ENCODE results near the gene KRTAP1-1. TPM values are rescaled to one million over a fixed set of nuclear protein-coding genes. Genes with fewer than 3 reads are reported as not detected.
"Not testable (repeated sequence)": the region's sequence is repeated elsewhere in the genome, so short reads cannot be mapped to it uniquely, and the experiment has no call there.

The KRTAP1-1 gene
- total and polyA plus RNA-seq, 4 donors: not detected

DNA sequence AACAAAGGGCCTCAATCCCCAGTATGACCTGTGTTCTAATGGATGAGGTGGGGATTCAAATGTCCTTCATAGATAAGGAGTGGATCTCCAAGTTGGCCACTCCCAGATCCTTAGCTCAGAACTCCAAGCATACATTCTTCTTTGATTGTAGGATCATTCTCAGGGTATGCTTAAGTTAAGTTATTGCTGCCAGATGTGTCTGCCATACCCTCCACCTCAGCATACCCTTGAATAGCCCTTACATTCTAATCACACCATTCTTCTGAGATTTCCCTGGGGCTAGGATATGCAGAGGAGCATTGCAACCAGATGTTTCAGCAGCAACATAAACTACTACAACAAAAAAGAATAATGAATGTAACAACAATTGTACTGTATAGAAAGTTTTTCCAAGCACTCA lies 26.0 kb upstream of the KRTAP1-1 start:
- no peaks in the 10 kb centered on the region for H3K36me3 ChIP-seq (ENCODE audit: control insufficient read depth, insufficient read depth, low read length)
- H3K27me3 ChIP-seq (ENCODE audit: control insufficient read depth, insufficient read depth, low read length): no peaks in the 10 kb centered on the region
- H3K4me3 ChIP-seq (ENCODE audit: low read depth, low read length): no peak overlapping the region
- no peaks in the 10 kb centered on the region for H3K9me3 ChIP-seq (ENCODE audit: control insufficient read depth, insufficient read depth, low read length)
- H3K27ac ChIP-seq (ENCODE audit: low read depth, low read length): no peak overlapping the region
- DNase-seq (ENCODE audit: low read depth in 4 of 6, low spot score in 6 of 6): no peak
- H3K4me1 ChIP-seq (ENCODE audit: control insufficient read depth, insufficient read depth, low read length): no peaks in the 10 kb centered on the region

GRCh38 chr17:41065829-41066624 lies 24.8 kb upstream of the KRTAP1-1 start, which contains the start of gene KRTAP2-4:
TSS of gene KRTAP2-4 (minus strand) at chr17:41065879. CDS start at chr17:41065845, 34 bp downstream.
- no peak within 1 kb of the TSS for H3K4me3 ChIP-seq (ENCODE audit: low read depth, low read length)
- DNase-seq (ENCODE audit: low read depth in 4 of 6, low spot score in 6 of 6): no peak
- H3K27me3 ChIP-seq (ENCODE audit: control insufficient read depth, insufficient read depth, low read length): no peaks in the 10 kb centered on the region
- H3K9me3 ChIP-seq (ENCODE audit: control insufficient read depth, insufficient read depth, low read length): no peaks in the 10 kb centered on the region
- H3K27ac ChIP-seq (ENCODE audit: low read depth, low read length): no peak within 1 kb of the TSS
- H3K36me3 ChIP-seq (ENCODE audit: control insufficient read depth, insufficient read depth, low read length): no peaks in the 10 kb centered on the region
- no peaks in the 10 kb centered on the region for H3K4me1 ChIP-seq (ENCODE audit: control insufficient read depth, insufficient read depth, low read length)
- 83% methylated on average over 1 of the region's 6 CpGs for WGBS (ENCODE audit: insufficient coverage)

GRCh38 chr17:41065016-41065689 lies 23.9 kb upstream of the KRTAP1-1 start:
- H3K36me3 ChIP-seq (ENCODE audit: control insufficient read depth, insufficient read depth, low read length); H3K4me3 ChIP-seq (ENCODE audit: low read depth, low read length); H3K27ac ChIP-seq (ENCODE audit: low read depth, low read length); H3K4me1 ChIP-seq (ENCODE audit: control insufficient read depth, insufficient read depth, low read length); H3K9me3 ChIP-seq (ENCODE audit: control insufficient read depth, insufficient read depth, low read length); DNase-seq (ENCODE audit: low read depth in 4 of 6, low spot score in 6 of 6); H3K27me3 ChIP-seq (ENCODE audit: control insufficient read depth, insufficient read depth, low read length): not testable (repeated sequence)
- WGBS (ENCODE audit: insufficient coverage): 94% methylated on average over 2 of the region's 16 CpGs

- DNase-seq (ENCODE audit: low read depth in 4 of 6, low spot score in 6 of 6): no peak
- Histone ChIP-seq H3K36me3 (ENCODE audit: control insufficient read depth, insufficient read depth, low read length) (no peaks in the 10 kb centered on the region), H3K9me3 (ENCODE audit: control insufficient read depth, insufficient read depth, low read length) (no peaks in the 10 kb centered on the region), H3K27me3 (ENCODE audit: control insufficient read depth, insufficient read depth, low read length) (no peaks in the 10 kb centered on the region), H3K4me3 (ENCODE audit: low read depth, low read length) (no peak overlapping the region), H3K27ac (ENCODE audit: low read depth, low read length) (no peak overlapping the region), H3K4me1 (ENCODE audit: control insufficient read depth, insufficient read depth, low read length) (no peaks in the 10 kb centered on the region)
- no CpG with 5 or more reads among the region's 1 CpG for WGBS (ENCODE audit: insufficient coverage)
Measured at GRCh38 chr17:41064301-41064700, 23.1 kb upstream of the KRTAP1-1 start.

GRCh38 chr17:41063449-41063848 lies 22.2 kb upstream of the KRTAP1-1 start:
- Histone ChIP-seq H3K36me3 (ENCODE audit: control insufficient read depth, insufficient read depth, low read length) (no peaks in the 10 kb centered on the region), H3K4me1 (ENCODE audit: control insufficient read depth, insufficient read depth, low read length) (no peaks in the 10 kb centered on the region), H3K27ac (ENCODE audit: low read depth, low read length) (no peak overlapping the region), H3K27me3 (ENCODE audit: control insufficient read depth, insufficient read depth, low read length) (no peaks in the 10 kb centered on the region), H3K4me3 (ENCODE audit: low read depth, low read length) (no peak overlapping the region), H3K9me3 (ENCODE audit: control insufficient read depth, insufficient read depth, low read length) (no peaks in the 10 kb centered on the region)
- WGBS (ENCODE audit: insufficient coverage): no CpG with 5 or more reads among the region's 4 CpGs
- DNase-seq (ENCODE audit: low read depth in 4 of 6, low spot score in 6 of 6): no peak

DNA sequence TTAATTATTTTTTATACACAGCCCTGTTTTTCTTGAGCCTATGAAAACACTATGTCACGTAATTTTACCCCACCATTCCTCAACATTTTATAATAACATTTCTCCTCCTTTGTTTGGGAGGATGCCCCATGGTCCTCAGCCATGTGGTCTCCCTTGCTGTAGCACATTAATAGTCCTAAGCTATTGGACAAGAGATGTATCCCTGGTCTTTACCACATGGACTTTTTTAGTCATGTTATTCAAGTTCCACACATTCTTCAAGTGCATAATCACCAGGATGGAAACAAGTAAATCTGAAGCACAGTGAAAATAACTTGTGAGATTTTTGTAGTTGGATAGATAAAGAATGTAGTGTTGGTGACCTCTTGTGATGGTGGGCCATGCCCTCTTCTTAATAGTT lies 20.7 kb upstream of the KRTAP1-1 start:
- Histone ChIP-seq H3K27me3 (ENCODE audit: control insufficient read depth, insufficient read depth, low read length) (no peaks in the 10 kb centered on the region), H3K4me3 (ENCODE audit: low read depth, low read length) (no peak overlapping the region), H3K36me3 (ENCODE audit: control insufficient read depth, insufficient read depth, low read length) (no peaks in the 10 kb centered on the region), H3K9me3 (ENCODE audit: control insufficient read depth, insufficient read depth, low read length) (no peaks in the 10 kb centered on the region), H3K27ac (ENCODE audit: low read depth, low read length) (no peak overlapping the region), H3K4me1 (ENCODE audit: control insufficient read depth, insufficient read depth, low read length) (no peaks in the 10 kb centered on the region)
- WGBS (ENCODE audit: insufficient coverage): 60% methylated on average over 1 of the region's 1 CpG
- no peak for DNase-seq (ENCODE audit: low read depth in 4 of 6, low spot score in 6 of 6)

GRCh38 chr17:41060052-41060604 lies 18.9 kb upstream of the KRTAP1-1 start, which contains the start of gene KRTAP2-3:
TSS of gene KRTAP2-3 (minus strand) at chr17:41060114. CDS start at chr17:41060050, 64 bp downstream.
- no peaks in the 10 kb centered on the region for H3K4me1 ChIP-seq (ENCODE audit: control insufficient read depth, insufficient read depth, low read length)
- no peaks in the 10 kb centered on the region for H3K9me3 ChIP-seq (ENCODE audit: control insufficient read depth, insufficient read depth, low read length)
- DNase-seq (ENCODE audit: low read depth in 4 of 6, low spot score in 6 of 6): no peak
- 80% methylated on average over 4 of the region's 6 CpGs for WGBS (ENCODE audit: insufficient coverage)
- no peak within 1 kb of the TSS for H3K27ac ChIP-seq (ENCODE audit: low read depth, low read length)
- H3K4me3 ChIP-seq (ENCODE audit: low read depth, low read length): no peak within 1 kb of the TSS
- H3K27me3 ChIP-seq (ENCODE audit: control insufficient read depth, insufficient read depth, low read length): no peaks in the 10 kb centered on the region
- no peaks in the 10 kb centered on the region for H3K36me3 ChIP-seq (ENCODE audit: control insufficient read depth, insufficient read depth, low read length)

- WGBS (ENCODE audit: insufficient coverage): 42% methylated on average over 6 of the region's 31 CpGs
- not testable (repeated sequence) for H3K4me1 ChIP-seq (ENCODE audit: control insufficient read depth, insufficient read depth, low read length); H3K4me3 ChIP-seq (ENCODE audit: low read depth, low read length); H3K36me3 ChIP-seq (ENCODE audit: control insufficient read depth, insufficient read depth, low read length); DNase-seq (ENCODE audit: low read depth in 4 of 6, low spot score in 6 of 6); H3K27me3 ChIP-seq (ENCODE audit: control insufficient read depth, insufficient read depth, low read length); H3K27ac ChIP-seq (ENCODE audit: low read depth, low read length); H3K9me3 ChIP-seq (ENCODE audit: control insufficient read depth, insufficient read depth, low read length)
Measured at GRCh38 chr17:41059276-41060051, 18.2 kb upstream of the KRTAP1-1 start.

DNA sequence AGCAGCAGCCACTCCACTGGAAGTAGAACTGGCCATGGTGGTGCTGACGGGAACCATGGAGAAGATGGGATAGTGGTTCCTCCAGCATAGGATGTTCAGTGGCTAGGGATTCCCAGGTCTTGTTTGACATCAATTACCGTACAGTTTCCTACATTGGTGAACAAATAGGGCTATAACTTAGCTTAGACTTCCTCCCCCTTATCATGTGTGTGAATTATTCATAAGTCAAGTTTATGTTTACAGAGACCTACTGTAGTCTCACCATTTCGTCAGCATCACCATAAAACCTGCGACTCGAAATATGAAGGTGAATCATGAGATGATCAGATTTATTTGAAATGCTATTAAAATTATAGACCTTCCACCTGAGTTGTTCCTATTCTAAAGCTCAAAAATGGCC lies 17.5 kb upstream of the KRTAP1-1 start:
- no CpG with 5 or more reads among the region's 5 CpGs for WGBS (ENCODE audit: insufficient coverage)
- H3K27ac ChIP-seq (ENCODE audit: low read depth, low read length): no peak overlapping the region
- H3K27me3 ChIP-seq (ENCODE audit: control insufficient read depth, insufficient read depth, low read length): no peaks in the 10 kb centered on the region

More for the DNA sequence above, 17.5 kb upstream of the KRTAP1-1 start:
- no peak overlapping the region for H3K4me3 ChIP-seq (ENCODE audit: low read depth, low read length)
- no peaks in the 10 kb centered on the region for H3K9me3 ChIP-seq (ENCODE audit: control insufficient read depth, insufficient read depth, low read length)
- no peak for DNase-seq (ENCODE audit: low read depth in 4 of 6, low spot score in 6 of 6)
- H3K36me3 ChIP-seq (ENCODE audit: control insufficient read depth, insufficient read depth, low read length): no peaks in the 10 kb centered on the region
- H3K4me1 ChIP-seq (ENCODE audit: control insufficient read depth, insufficient read depth, low read length): no peaks in the 10 kb centered on the region

Data from spinal cord (tissue), 10 donors.